Ishikawa (cell line): Measurements from ENCODE around the gene FOSL1.

Experiments used
- CEBPB ChIP-seq: IDR thresholded peaks from 2 replicates; pipeline ENCODE4 v1.6.1; 2012
- CREB1 ChIP-seq: IDR thresholded peaks from 2 replicates; pipeline ENCODE4 v1.6.1; 2012; ENCODE audit warnings: low read depth
- EGR1 ChIP-seq: IDR thresholded peaks from 2 replicates; pipeline ENCODE4 v1.6.1; 2012
- EP300 ChIP-seq: IDR thresholded peaks from 2 replicates; pipeline ENCODE4 v1.6.1; 2012; ENCODE audit warnings: borderline replicate concordance
- FOXM1 ChIP-seq: IDR thresholded peaks from 2 replicates; pipeline ENCODE4 v1.6.1; 2012; ENCODE audit warnings: low read depth, borderline replicate concordance
- MAX ChIP-seq: IDR thresholded peaks from 2 replicates; pipeline ENCODE4 v1.6.1; 2012
- NFIC ChIP-seq: IDR thresholded peaks from 2 replicates; pipeline ENCODE4 v1.6.1; 2012
- RAD21 ChIP-seq: IDR thresholded peaks from 2 replicates; pipeline ENCODE4 v1.6.1; 2012; ENCODE audit warnings: low read depth
- REST ChIP-seq: IDR thresholded peaks from 2 replicates; pipeline ENCODE4 v1.6.1; 2012; ENCODE audit warnings: low read depth, mild to moderate bottlenecking
- TAF1 ChIP-seq: IDR thresholded peaks from 2 replicates; pipeline ENCODE4 v1.6.1; 2012; ENCODE audit warnings: low read depth, mild to moderate bottlenecking
- TCF12 ChIP-seq: IDR thresholded peaks from 2 replicates; pipeline ENCODE4 v1.6.1; 2012; ENCODE audit warnings: low read depth
- TEAD4 ChIP-seq: IDR thresholded peaks from 2 replicates; pipeline ENCODE4 v1.6.1; 2012
- USF1 ChIP-seq: IDR thresholded peaks from 2 replicates; pipeline ENCODE4 v1.6.1; 2012
- YY1 ChIP-seq: IDR thresholded peaks from 2 replicates; pipeline ENCODE4 v1.6.1; 2012; ENCODE audit warnings: low read depth
- ZBTB7A ChIP-seq: IDR thresholded peaks from 2 replicates; pipeline ENCODE4 v1.6.1; 2012; ENCODE audit warnings: low read depth

FOSL1 gene

GRCh38 chr11:65862191-65862735 is 37.9 kb downstream of the FOSL1 start:
- TF ChIP-seq ZBTB7A (no peak), EP300 (no peak), CEBPB (no peak), RAD21 (no peak), TAF1 (no peak), EGR1 (no peak), TCF12 (no peak), NFIC (no peak), REST (no peak), MAX (no peak), TEAD4 (no peak), CREB1 (no peak), USF1 (no peak), FOXM1 (no peak), YY1 (no peak)

GRCh38 chr11:65861533-65862183 is 38.5 kb downstream of the FOSL1 start:
- TF ChIP-seq TEAD4, result no peak
- TF ChIP-seq TCF12, result no peak
- TF ChIP-seq RAD21, result no peak
- TF ChIP-seq ZBTB7A, result no peak

GRCh38 chr11:65861165-65861505 is 39.1 kb downstream of the FOSL1 start:
- TF ChIP-seq TCF12 (no peak), REST (no peak), EP300 (no peak), RAD21 (no peak), CEBPB (no peak), NFIC (no peak), CREB1 (no peak), ZBTB7A (no peak), TAF1 (no peak), TEAD4 (no peak), EGR1 (no peak), FOXM1 (no peak), MAX (no peak), YY1 (no peak), USF1 (no peak)

- TF ChIP-seq USF1 (peak; percentile 22; the same call in 1 of the 2 replicates), REST (no peak), RAD21 (peak; percentile 8; the same call in 1 of the 2 replicates), MAX (peak; percentile 44), EGR1 (peak; percentile 37), CEBPB (no peak), CREB1 (no peak), ZBTB7A (peak; percentile 60), FOXM1 (no peak), TCF12 (no peak; the same call in none of the 2 replicates), EP300 (no peak; the same call in 1 of the 2 replicates), TEAD4 (no peak), YY1 (peak; percentile 83), TAF1 (peak; percentile 76), NFIC (peak; percentile 87)
Measured at GRCh38 chr11:65860278-65861164, 39.7 kb downstream of the FOSL1 start, which contains the start of gene MUS81. Gene MUS81, plus strand, starts transcription at chr11:65860433. Its CDS starts 321 bp downstream, at chr11:65860754.
